NOMO-1 (cell line): ENCODE results near the gene CPNE6.

Source experiments
- DNase-seq, 2 experiments: peaks; one replicate each; lab custom pipeline; 2025; ENCODE audit not compliant: unreplicated experiment in 2 of 2; lab: John Stamatoyannopoulos, UW

The CPNE6 gene

DNA sequence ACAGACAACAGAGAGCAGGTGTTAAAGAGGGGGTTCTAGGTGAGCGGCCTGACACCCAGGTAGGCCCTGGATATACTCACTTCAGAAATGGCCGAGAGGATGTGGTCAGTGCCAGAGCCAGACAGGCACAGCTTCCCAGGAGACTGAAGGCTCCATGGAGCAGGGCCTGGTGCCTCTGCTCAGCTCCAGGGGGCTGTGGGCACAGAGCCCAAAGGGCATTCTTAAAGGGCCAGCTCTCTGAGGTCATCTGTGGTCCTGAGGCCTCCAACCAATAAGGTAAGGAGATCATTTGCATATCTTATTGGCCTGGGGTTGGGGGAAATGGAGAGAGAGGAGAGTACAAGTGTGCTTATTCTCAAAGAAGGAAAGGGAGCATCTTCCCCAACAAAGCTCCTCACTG, 13.1 kb downstream of the CPNE6 start:
- DNase-seq = no peak

DNA sequence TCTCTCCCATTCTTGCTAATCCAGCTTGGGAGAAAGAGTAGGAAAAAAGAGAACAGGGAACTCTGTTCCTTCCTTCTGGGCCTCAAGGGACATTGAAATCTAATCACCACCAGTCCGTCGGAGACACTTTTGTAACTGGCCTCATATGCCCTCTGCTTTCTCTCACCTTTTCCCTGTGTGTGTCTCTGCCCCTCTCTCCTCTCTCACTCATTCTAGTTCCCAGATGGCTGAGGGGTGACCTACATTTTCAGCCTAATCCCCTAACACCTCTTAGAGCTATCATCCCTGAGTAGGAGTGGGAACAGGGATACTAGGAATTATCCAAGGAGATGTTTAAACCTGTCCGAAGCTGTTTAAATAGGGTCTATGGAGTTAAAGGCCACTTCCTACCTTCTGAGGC, 13.9 kb downstream of the CPNE6 start:
- no peak for DNase-seq

DNA sequence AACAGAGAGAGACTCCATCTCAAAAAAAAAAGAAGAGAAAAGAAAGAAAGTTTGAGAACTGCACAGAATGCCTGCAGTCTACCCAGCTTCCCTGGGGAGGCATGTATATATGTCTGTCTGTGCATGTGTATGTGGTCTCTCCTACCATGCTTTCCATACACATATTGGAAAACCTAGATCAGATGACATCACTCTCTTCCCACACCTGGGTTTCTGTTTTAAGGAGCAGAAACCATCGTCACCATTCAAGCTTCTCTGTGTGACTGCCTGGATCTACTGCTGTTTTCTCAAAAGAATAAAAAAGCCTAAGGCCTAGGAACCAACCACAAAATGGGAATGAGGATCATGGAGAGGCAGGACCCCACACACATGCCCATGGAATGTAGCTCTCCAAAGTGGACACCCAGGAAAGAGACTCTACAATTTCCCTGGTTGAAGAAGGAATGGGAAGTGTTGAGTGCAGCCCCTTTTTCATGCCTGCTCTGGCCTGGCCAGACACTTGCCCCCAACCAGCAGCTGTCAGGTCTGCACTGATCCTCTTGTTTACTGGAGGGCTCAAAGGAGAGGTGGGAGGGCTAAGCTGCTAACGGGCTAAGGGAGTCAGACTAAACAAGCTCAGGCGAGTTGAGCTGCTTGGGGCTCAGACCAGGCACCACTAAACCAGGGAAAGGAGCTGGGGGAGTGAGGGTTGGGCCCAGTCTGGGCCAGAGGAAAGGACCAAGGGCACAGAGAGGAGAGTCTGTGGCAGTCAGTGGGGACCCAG, 15.0 kb downstream of the CPNE6 start:
- DNase-seq = no peak

DNA sequence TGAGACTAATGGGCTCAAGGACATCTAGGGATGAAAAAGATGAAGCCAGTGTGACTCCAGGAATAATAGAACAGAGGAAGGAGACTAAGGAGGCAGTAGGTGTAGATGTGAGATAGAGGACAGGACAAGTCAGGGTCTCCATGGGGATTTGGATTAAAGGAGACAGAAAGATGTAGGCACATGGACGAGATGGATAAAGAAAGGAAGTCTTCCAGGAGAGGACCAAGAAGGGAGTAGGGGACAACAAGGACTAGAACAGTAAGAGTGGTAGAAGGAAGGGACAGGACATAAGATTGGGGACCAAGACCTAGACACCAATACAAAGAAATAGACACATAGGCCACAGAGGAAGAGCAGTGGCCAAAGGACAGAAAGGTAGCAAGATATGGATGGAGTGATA, 15.6 kb downstream of the CPNE6 start:
- no peak for DNase-seq

DNA sequence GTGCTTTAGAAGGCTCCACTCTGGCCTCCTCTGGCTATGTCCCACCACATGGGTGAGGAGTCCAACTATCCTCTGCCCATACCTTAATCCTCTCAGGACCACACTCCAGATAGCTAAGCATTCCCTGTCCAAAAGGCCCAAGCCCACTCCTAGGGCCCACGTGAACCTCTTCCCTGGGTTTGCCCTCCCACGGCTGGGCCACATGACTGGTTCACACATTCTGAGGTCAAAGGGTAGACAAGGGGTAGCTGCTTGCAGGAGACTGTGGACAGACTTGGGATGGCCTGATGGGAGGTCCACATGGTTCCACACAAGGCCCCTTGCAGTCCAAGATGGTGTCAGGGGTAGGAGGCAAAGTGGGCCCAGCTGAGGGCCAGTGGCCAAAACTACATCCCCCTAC, 16.7 kb downstream of the CPNE6 start:
- no peak for DNase-seq

DNA sequence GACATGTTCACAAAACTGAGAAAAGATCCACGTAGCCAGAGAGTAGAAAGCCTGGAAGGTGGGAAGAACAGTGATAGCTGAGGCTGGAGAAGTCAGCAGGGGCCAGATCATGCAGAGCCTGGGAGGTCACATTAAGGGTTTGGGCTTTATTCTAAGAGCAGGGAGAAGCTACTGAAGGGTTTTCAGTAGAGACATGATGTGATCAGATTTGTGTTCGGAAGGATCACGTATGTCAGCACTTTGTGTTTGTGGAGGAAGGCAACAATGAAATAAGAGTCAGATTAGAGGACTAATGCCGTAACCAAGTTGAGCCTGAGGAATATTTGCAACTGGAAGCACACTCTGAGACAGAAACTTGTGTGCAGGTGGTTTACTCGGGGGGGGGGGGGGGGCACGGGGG, 18.5 kb downstream of the CPNE6 start:
- no peak for DNase-seq

DNA sequence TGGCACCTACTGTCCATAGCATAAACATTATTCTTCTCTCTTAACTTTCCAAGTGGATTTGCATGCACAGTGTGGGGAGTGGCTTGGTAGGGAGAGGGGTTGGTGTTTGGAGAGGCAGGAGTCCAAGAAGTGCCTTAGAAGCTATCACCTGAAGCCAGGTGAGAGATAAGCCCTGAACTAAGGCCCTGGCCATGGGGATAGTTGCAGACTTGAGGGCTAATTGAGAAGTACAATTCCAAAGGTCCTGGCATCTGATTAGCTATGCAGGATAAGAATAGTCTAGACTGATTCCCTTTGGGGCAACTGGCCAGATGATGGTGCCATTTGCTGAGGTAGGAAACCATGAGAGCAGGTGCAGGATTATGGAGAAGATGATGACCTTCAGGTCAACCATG, 20.7 kb downstream of the CPNE6 start:
- DNase-seq = no peak

DNA sequence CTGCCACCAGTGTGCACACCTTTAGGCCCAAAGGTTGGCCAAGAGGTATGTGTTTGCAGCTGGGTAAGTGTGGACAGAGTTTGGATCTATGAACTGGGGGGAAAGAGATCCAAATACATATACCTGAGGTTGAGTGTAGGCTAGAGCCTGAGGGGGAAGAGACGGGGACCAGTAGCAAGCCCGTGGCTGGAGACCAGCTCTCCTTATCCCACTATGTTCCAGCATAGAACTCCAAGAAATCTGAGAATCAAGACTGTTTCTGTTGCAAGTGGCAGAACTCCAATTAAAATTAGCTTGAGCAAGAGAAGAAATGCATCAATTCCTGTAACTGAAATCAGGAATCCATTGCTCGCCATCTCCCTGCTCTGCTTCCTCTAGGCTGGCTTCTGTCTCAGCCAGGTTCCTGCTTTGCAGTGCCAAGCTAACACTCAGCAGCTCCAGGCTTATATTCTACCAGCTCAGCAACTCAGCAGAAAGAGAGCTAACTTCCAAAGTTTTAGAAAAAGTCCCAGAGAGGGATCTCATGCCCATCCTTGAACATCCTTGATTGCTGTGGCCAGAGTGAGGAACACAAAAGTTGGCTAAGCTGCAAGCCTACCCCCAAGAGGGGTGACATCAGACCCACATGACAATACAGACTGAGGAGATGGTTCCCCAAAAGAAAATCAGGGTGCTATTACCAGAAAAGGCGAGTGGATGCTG, 21.3 kb downstream of the CPNE6 start:
- DNase-seq = no peak

DNA sequence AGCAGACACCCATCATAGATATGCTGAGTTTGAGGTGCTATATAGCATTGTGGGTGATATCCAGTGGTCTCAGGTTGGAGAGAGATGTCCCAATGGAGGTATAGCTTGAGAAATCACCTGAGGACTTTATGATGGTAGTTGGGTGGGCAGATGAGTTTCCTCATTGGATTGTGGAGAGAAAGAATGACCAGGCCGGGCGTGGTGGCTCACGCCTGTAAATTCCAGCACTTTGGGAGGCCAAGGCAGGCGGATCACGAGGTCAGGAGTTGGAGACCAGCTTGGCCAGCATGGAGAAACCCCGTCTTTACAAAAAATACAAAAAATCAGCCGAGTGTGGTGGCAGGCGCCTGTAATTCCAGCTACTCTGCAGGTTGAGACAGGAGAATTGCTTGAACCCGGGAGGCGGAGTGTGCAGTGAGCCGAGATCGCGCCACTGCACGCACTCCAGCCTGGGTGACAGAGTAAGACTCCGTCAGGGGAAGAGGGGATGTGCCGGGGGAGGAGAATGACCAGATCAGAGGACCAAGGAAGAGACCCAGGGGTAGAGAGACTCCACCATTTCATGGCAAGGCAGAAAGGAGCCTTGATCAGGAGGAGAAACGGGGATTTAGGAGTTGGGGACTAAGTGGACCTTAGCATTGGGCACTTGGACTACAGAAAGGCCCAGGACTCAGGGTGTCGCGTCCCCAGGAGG, 22.0 kb downstream of the CPNE6 start:
- DNase-seq = no peak

DNA sequence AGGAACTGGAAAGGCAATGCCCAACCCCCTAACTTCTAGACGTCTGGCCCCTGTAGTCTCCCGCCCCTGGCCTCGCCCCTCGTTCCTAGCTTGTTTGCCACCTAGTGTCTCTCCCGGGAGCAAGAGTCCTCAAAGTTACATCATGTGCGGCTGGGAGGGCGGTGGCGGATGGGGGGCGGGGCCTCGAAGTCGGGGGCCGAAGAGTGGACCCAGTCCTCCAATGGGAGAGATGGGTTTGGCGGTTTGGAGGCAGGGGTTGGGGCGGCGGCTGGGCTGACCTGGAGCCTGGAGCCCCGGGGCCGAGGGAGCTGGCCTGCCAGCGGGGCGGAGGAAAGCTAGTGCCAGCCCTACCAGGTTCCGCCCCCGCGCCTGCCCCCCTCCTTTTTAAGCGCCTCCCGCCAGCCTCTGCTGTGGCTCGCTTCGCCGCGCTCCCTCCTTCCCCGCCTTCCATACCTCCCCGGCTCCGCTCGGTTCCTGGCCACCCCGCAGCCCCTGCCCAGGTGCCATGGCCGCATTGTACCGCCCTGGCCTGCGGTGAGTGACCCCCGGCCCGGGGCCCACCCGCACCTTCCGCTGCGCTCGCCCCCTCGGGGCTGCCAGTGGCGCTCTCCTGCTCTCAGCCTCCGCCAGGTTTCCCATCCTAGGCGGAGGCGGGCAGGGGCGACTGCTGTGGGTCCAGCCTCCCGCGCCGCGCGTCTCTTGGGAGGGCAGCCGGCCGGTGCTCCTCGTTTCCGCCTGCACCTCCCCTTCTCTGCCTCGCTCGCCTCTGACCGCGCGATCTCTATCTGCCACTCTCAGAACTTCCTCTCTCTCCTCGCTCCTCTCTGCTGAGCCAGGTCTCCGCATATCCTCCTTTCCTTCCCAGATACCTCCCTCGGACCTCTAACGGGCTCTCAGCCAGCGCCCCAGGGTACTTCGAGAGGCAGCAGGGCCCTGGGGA, 22.8 kb downstream of the CPNE6 start, which contains the start of gene PCK2:
PCK2 (plus strand) TSS at position 411 of the 940 bp plus-strand sequence; CDS start at position 506, 95 bp downstream.
- peak; percentile 81 to 93 for DNase-seq

DNA sequence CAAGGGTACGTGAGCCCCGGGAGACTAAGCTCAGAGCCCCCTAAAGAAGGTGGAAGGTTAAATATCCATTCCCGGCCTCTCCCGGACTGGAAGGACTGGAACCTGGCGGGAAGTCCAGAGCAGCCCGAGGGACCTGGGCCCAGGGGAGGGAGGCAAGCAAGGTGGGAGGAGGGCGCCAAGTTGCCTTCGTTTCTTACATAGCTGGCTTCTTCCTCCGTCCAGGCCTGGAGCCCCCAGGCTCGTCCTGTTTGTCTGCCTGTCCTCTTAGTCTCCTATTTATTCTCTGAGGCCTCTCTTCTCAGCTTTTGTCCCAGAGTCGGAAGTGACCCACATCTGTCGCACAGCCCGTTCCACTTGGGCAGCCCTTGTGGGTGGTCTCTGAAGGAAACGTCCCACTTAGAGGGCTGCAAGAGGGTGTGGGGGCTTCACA, 23.5 kb downstream of the CPNE6 start:
- peak in 1 of 2 experiments; percentile 27 for DNase-seq

DNA sequence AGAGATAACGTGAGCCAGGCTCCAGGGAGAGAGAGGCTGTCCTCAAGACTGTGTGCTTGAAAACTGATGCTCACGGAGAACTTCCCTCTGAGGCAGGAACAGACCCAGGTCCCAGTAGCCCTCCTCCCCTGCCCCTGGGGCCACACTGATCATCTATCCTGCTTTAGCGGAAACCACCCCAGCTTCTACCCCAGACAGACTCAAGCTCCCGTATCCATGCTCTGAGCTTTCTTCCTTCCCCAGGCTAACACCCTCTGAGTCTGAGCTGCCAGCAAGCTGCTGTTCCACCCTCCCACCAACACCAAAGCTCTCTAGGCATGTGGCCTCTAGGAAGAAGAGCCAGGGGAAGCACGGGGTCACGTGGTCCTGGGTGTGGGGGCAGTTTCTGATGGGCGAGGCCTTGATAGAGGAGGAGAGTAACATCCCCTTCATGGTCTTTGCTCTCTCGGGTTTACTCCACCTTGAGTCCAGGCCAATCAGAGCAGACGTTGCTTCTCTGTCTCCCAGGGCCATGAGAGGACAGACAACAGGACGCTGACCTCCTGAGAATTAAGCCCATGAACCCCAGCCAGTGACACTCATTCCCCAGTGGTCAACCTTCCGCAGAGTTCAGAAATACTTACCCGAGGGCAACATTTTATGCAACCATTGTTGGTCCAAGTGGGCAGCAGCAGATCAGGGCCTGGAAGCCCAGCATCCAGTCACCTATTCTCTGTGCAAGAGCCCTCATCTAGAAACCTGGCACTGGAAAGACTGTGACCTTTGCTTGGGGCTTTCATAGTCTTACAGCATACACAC, 24.1 kb downstream of the CPNE6 start:
- peak; percentile 31 to 58 for DNase-seq

DNA sequence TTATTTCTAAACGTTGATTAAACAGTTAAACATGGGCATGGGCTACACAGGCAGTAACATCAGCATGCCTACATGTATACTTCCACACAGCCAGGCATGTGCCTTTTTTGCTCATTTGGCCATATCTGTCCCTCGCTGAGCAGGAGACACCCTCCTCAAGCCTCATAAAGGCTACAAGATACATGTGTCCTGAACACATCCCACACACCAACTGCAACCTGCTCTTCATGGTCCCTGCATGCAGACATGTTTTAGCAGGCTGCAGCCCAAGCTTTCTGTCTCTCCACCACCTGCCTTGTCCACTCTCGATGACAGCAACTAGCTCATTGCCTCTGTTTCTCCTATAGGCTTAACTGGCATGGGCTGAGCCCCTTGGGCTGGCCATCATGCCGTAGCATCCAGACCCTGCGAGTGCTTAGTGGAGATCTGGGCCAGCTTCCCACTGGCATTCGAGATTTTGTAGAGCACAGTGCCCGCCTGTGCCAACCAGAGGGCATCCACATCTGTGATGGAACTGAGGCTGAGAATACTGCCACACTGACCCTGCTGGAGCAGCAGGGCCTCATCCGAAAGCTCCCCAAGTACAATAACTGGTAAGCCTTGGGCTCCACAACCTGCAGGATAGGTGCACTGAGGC, 25.3 kb downstream of the CPNE6 start:
- no peak for DNase-seq

DNA sequence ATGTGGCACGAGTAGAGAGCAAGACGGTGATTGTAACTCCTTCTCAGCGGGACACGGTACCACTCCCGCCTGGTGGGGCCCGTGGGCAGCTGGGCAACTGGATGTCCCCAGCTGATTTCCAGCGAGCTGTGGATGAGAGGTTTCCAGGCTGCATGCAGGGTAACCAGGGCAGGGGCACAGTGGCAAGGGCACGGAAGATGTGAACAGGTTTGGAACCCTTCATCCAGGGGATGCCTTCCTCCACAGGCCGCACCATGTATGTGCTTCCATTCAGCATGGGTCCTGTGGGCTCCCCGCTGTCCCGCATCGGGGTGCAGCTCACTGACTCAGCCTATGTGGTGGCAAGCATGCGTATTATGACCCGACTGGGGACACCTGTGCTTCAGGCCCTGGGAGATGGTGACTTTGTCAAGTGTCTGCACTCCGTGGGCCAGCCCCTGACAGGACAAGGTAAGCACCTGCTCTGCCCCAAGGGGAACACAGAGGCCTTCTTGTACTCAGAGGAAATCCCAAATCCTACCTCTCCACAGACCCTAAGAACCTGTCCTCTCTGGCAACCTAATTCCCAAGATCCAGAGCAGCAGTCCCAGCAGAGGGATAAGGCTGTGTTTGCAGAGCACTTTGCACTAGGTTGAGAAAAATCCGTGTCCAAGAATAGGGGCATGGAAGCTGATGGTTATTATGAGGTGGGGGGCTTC, 27.0 kb downstream of the CPNE6 start:
- DNase-seq = no peak

DNA sequence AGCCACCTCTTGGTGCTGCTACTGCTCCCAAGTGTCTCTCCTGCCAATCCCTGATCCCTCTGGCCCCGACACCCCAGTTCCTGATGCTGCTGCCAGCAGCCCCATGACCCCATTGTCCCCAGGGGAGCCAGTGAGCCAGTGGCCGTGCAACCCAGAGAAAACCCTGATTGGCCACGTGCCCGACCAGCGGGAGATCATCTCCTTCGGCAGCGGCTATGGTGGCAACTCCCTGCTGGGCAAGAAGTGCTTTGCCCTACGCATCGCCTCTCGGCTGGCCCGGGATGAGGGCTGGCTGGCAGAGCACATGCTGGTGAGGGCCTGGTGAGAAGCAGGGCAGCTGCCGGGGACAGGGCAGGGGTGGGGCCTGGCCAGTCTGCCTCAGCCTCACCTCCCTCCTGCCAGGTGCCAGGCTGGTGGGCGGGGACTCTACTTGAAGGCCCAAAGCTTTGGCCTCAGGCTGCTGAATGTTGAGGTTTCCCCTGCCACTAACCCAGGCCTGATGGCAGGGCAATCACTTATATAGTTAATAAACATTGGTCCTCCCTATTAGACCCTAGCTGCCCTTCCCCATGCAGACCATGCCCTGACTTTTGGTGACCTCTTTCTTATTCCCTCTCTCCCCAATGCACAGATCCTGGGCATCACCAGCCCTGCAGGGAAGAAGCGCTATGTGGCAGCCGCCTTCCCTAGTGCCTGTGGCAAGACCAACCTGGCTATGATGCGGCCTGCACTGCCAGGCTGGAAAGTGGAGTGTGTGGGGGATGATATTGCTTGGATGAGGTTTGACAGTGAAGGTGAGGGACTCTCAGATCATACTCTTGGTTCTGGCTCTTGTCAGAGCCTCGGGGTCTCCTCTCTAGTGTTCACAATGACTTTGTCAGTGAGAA, 27.8 kb downstream of the CPNE6 start:
- no peak for DNase-seq

DNA sequence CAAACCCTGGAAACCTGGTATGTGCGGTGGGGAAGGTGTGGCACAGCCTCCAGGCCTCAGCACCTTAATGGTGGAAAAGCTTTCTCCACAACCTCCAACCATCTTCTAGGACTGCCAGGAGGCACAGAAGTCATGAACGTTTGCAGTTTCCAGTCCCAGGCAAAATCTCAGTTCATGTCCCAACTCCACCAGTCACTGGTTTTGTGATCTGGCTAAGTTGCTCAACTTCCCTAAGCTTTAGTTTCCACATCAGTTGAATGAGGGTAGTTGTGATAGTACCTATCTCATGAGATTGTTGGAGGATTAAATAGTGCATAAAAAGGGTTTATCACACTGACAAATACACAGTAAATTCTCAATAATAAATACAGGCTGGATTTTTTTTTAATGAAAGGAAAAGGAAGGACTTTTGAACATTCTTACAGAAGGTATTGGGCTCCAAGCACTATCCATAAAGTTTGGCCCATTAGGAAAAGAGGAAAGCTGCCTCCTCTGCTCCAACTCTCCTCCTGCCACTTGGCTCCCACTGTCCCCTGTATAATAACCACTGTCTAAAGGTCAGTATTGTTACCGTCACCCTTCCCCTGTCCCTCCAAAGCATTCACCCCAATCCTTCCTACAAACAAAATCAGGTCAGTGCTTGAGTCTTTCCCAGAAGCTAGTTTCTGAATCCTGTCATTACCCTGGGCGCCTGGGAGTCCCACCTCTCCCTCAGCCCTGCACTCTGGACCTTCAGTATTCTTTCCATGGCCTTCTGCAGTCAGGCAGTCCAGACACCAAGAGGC, 29.0 kb downstream of the CPNE6 start:
- DNase-seq = peak in 1 of 2 experiments; percentile 26

DNA sequence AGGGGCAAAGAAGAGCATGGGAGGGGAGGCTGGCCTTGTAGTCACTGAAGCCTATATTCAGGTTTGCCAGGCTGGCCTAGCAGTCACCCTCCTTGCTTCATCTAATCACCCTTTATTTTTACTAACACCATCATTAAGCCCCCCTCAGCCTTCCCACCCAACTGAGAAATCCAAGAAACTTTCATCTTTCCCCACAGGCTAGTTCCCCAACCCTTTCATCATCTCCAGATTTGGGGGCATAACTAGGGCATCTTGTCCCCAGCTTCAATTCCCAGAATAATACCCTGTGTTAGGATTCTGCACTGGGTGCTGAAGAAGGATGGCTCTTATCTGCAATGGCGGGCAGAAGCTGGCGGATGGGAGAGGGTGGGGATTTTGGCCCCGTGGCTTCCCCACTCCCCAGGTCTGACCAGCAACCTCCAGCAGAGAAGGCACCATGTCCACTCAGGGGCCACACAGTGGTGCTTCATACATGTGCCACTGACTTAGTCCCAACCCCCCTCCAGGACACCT, 29.7 kb downstream of the CPNE6 start:
- DNase-seq = no peak
